NT2/D1 (cell line): ENCODE results near the gene ZNF319.

Source experiments
- SUZ12 ChIP-seq: IDR thresholded peaks from 2 replicates; pipeline ENCODE4 v1.6.1; 2011; ENCODE audit not compliant: insufficient read length, insufficient read depth; ENCODE audit errors: extremely low read depth
- YY1 ChIP-seq: IDR thresholded peaks from 2 replicates; pipeline ENCODE4 v1.6.1; 2011; ENCODE audit not compliant: insufficient read length, insufficient read depth
- ZNF274 ChIP-seq: IDR thresholded peaks from 2 replicates; pipeline ENCODE4 v1.6.1; 2011; ENCODE audit warnings: mild to moderate bottlenecking, low read depth, low read length

- TF ChIP-seq SUZ12 (no peak), YY1 (no peak), ZNF274 (no peak)
Observed at GRCh38 chr16:58036943-58037342, 36.5 kb upstream of the ZNF319 start.
